Heart left ventricle (tissue), 16 donors: Measurements from ENCODE around the gene PRICKLE1. TPM values are rescaled to one million over a fixed set of nuclear protein-coding genes. Genes with fewer than 3 reads are reported as not detected.
A peak's percentile ranks its signal among the peaks of the same experiment; 100 is the strongest.

Experiments
- ATAC-seq, 4 donors: fragments of 200-7000 bp; cut with Tn5 transposase; one replicate each; pipeline ENCODE4 v1.9.1; 2020 to 2022; ENCODE audit warnings: moderate library complexity in 4 of 4, mild to moderate bottlenecking in 3 of 4, moderate number of reproducible peaks in 1 of 4
- DNase-seq, 5 donors: peaks; one replicate each; pipeline ENCODE4 v3.0.0-alpha.2; 2020
- H3K27ac ChIP-seq, 12 donors: fragments of 200-600 bp; sonication (generic) in 4 of 12; one replicate each; pipeline versions ENCODE4 v1.5.0 to v1.8.0; 2016 to 2022; ENCODE audit warnings: mild to moderate bottlenecking in 2 of 12
- H3K27me3 ChIP-seq, 9 donors: fragments of 200-600 bp; sonication (generic) in 2 of 9; one replicate each; pipeline versions ENCODE4 v1.5.1 to v1.8.0; 2016 to 2022; ENCODE audit warnings: mild to moderate bottlenecking in 3 of 9
- H3K36me3 ChIP-seq, 9 donors: fragments of 200-600 bp; sonication (generic) in 2 of 9; one replicate each; pipeline versions ENCODE4 v1.5.0 to v1.8.0; 2018 to 2022; ENCODE audit warnings: mild to moderate bottlenecking in 2 of 9
- H3K4me1 ChIP-seq, 12 donors: fragments of 200-600 bp; sonication (generic) in 4 of 12; one replicate each; pipeline versions ENCODE4 v1.5.0 to v1.8.0; 2016 to 2022; ENCODE audit warnings: mild to moderate bottlenecking in 3 of 12
- H3K4me3 ChIP-seq, 12 donors: fragments of 200-600 bp; sonication (generic) in 4 of 12; one replicate each; pipeline versions ENCODE4 v1.5.0 to v1.8.0; 2017 to 2022; ENCODE audit warnings: mild to moderate bottlenecking in 9 of 12, moderate library complexity in 4 of 12
- H3K9me3 ChIP-seq, 12 donors: fragments of 200-600 bp; sonication (generic) in 4 of 12; one replicate each; pipeline versions ENCODE4 v1.5.0 to v1.8.0; 2016 to 2022; ENCODE audit warnings: mild to moderate bottlenecking in 1 of 12
- CTCF ChIP-seq, 12 donors: fragments of 200-600 bp; sonication (generic) in 4 of 12; IDR thresholded peaks; one replicate each; pipeline versions ENCODE4 v1.5.0 to v1.8.0; 2018 to 2022; ENCODE audit warnings: antibody characterized with exemption in 12 of 12, mild to moderate bottlenecking in 5 of 12
- POLR2A ChIP-seq, 2 donors: fragments of 450-650 bp; IDR thresholded peaks; one replicate each; pipeline ENCODE4 v1.6.1; 2017; ENCODE audit warnings: antibody characterized with exemption in 2 of 2, mild to moderate bottlenecking in 2 of 2, moderate library complexity in 2 of 2
- WGBS, 4 donors: extraction: QIAGEN DNeasy Blood & Tissue Kit in 2 of 4; methylation state at CpG; one replicate each; pipeline versions ENCODE4 v1.1.5 to v1.1.7; 2013 to 2018; 5-methylcytosine and 5-hydroxymethylcytosine counted together
- intact Hi-C, 10 donors: fragments of 100-400 bp; cut with DNase I; formaldehyde crosslinking; loops; one replicate each; pipeline versions ENCODE4 v1.11.1 to v1.14.2; 2022
- polyA plus RNA-seq, 2 donors: library from polyadenylated mRNA; stranded (reverse); fragments of 200-250 nt; gene quantifications; one replicate each; pipeline ENCODE4 v1.2.3, GENCODE V29; 2013
- total RNA-seq, 9 donors: library from RNA; depleted of rRNA in 2 of 9; stranded (reverse); fragments of >200 nt in 2 of 9; fragmentation: NEBNext Ultra II Directional in 3 of 9; extraction: Animal tissue kit (Norgen Biotek cat#: 25700) in 3 of 9; gene quantifications; one replicate each; pipeline versions ENCODE4 v1.1.0 to v1.2.4, GENCODE V29; 2016 to 2023
- donor health status: ischemic (EF 13 %, LVEDD 7.1; RV severe dilation, severe dysfunction).
- donor health status: healthy with polysubstance abuse.
- donor health status: DM: no; HTN: yes; CAD: no.
- donor health status: DM: no; HTN: no; CAD: no.
- donor health status: ischemic (EF 25% LVEDD 6.9; RV normal size, moderate dysfunction).
- donor health status: ischemic (EF 25% LVEDD 5.7; RV mildly dilated, moderate dysfunction).
- donor health status: healthy.
- donor health status: DM: yes; HTN: yes; CAD: no.
- donor health status: ischemic (EF 35%, LVEDD 5.7; RV mildly dilated, moderate dysfunction).
- donor health status: nonischemic (EF 11% LVEDD 7.7; RV severe dilation, severe dysfunction).
- donor health status: DM: yes; HTN: yes; CAD: no.
- donor health status: PGD.
- donor health status: ischemic (EF 29% LVEDD 5.4; RV normal size, mild dysfunction).
- donor health status: nonischemic (EF 23%, LVEDD 6.1; RV moderate dilation, normal function).

The PRICKLE1 gene
- total and polyA plus RNA-seq, 11 donors: 3.2 to 39.2 (median 20.7) TPM

GRCh38 chr12:42583016-42583415 lies 6.5 kb downstream of the PRICKLE1 start:
- DNase-seq: no peak
- H3K9me3 ChIP-seq: no peaks in the 10 kb centered on the region
- peaks cover 0 to 77% (median 39%) of the 10 kb centered on the region in 12 donors for H3K4me1 ChIP-seq
- no peak for TF ChIP-seq CTCF (IDR thresholded peaks at IDR 0.05)
- TF ChIP-seq POLR2A (IDR thresholded peaks at IDR 0.05): no peak
- intact Hi-C loops: loop anchor here in 3 of 10 donors (5.0 to 10.0 kb wide), 5 partner anchors 382 to 752 kb away; no protein-coding TSS in a partner anchor
- 43 to 50% (median 47%) methylated on average over 2 of the region's 2 CpGs for WGBS, 4 donors
- H3K36me3 ChIP-seq: no peaks in the 10 kb centered on the region
- ATAC-seq: peak in 3 of 4 donors; percentile 36 to 66 (median 50)
- H3K27ac ChIP-seq: peak overlapping the region in 7 of 12 donors; percentile 15 to 59 (median 43)
- H3K27me3 ChIP-seq: peaks cover 0 to 9% (median 0%) of the 10 kb centered on the region in 9 donors
- H3K4me3 ChIP-seq: peak overlapping the region in 1 of 12 donors; percentile 10

DNA sequence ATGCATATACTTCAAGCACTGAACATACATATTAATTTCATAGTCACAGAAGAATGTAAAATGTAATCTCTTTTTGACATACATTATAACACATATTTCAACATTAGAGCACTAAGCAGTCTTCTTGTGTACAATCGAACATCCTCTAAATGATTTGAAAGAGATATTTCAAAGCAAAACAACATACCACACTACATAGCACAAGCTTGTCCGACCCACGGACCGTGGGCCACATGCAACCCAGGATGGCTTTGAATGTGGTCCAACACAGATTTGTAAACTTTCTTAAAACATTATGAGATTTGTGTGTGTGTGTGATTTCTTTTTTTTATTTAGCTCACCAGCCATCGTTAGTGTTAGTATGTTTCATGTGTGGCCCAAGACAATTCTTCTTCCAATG lies 7.0 kb downstream of the PRICKLE1 start:
- no peak for ATAC-seq
- DNase-seq: no peak
- TF ChIP-seq CTCF (IDR thresholded peaks at IDR 0.05): no peak
- intact Hi-C loops: loop anchor here in 3 of 10 donors (5.0 to 10.0 kb wide), 5 partner anchors 382 to 752 kb away; no protein-coding TSS in a partner anchor
- WGBS, 4 donors: 45 to 56% (median 52%) methylated on average over 5 of the region's 5 CpGs
- peak overlapping the region in 1 of 12 donors; percentile 10 for H3K4me3 ChIP-seq
- H3K27ac ChIP-seq: peak overlapping the region in 7 of 12 donors; percentile 15 to 59 (median 43)
- H3K36me3 ChIP-seq: no peaks in the 10 kb centered on the region
- H3K9me3 ChIP-seq: no peaks in the 10 kb centered on the region
- H3K27me3 ChIP-seq: peaks cover 0 to 4% (median 0%) of the 10 kb centered on the region in 9 donors
- H3K4me1 ChIP-seq: peaks cover 0 to 75% (median 37%) of the 10 kb centered on the region in 12 donors

GRCh38 chr12:42582050-42582449 lies 7.5 kb downstream of the PRICKLE1 start:
- intact Hi-C loops: loop anchor here in 3 of 10 donors (5.0 to 10.0 kb wide), 5 partner anchors 383 to 753 kb away; no protein-coding TSS in a partner anchor
- H3K27me3 ChIP-seq: no peaks in the 10 kb centered on the region
- no peak for TF ChIP-seq POLR2A (IDR thresholded peaks at IDR 0.05)
- no peak for TF ChIP-seq CTCF (IDR thresholded peaks at IDR 0.05)

GRCh38 chr12:42576374-42576773 lies 13.2 kb downstream of the PRICKLE1 start:
- H3K36me3 ChIP-seq: no peaks in the 10 kb centered on the region
- WGBS, 4 donors: 67 to 75% (median 72%) methylated on average over 5 of the region's 5 CpGs
- H3K27me3 ChIP-seq: no peaks in the 10 kb centered on the region
- no peaks in the 10 kb centered on the region for H3K9me3 ChIP-seq
- H3K4me1 ChIP-seq: peaks cover 0 to 55% (median 27%) of the 10 kb centered on the region in 12 donors
- ATAC-seq (peak in 2 of 4 donors; percentile 20 to 30), DNase-seq (no peak)
- TF ChIP-seq POLR2A (IDR thresholded peaks at IDR 0.05) (no peak), CTCF (IDR thresholded peaks at IDR 0.05) (no peak)
- intact Hi-C loops: loop anchor here in 2 of 10 donors (10.0 kb wide), 2 partner anchors 432 to 452 kb away; partner anchors contain the start of gene GXYLT1 (in 1 of the 2)
- no peak overlapping the region for H3K4me3 ChIP-seq
- H3K27ac ChIP-seq: no peak overlapping the region

More at GRCh38 chr12:42582050-42582449, 7.5 kb downstream of the PRICKLE1 start:
- ATAC-seq: no peak
- Histone ChIP-seq H3K4me1 (peaks cover 0 to 71% (median 35%) of the 10 kb centered on the region in 12 donors), H3K9me3 (no peaks in the 10 kb centered on the region), H3K27ac (peak overlapping the region in 4 of 12 donors; percentile 3 to 59 (median 14)), H3K36me3 (no peaks in the 10 kb centered on the region), H3K4me3 (no peak overlapping the region)
- DNase-seq: no peak
- WGBS, 4 donors: 18 to 32% (median 23%) methylated on average over 1 of the region's 1 CpG
